Prostate gland (tissue), 2 donors: ENCODE results near the gene HOXD8.

Source experiments
- POLR2AphosphoS5 ChIP-seq: sonication (generic); formaldehyde crosslinking; IDR thresholded peaks from one replicate; pipeline ENCODE4 v1.6.1; 2017; ENCODE audit warnings: antibody characterized with exemption
- TF ChIP-seq, protein P1 (sequence below), 4 experiments: fragments of 200-600 bp in 2 of 4; fragments of 450-650 bp in 2 of 4; sonication (generic) in 2 of 4; IDR thresholded peaks; 1 replicate in 3 of 4; 2 replicates in 1 of 4; pipeline ENCODE4 v1.5.1; 2016 to 2019; ENCODE audit warnings: antibody characterized with exemption in 4 of 4, mild to moderate bottlenecking in 2 of 4, moderate library complexity in 2 of 4

DNA sequence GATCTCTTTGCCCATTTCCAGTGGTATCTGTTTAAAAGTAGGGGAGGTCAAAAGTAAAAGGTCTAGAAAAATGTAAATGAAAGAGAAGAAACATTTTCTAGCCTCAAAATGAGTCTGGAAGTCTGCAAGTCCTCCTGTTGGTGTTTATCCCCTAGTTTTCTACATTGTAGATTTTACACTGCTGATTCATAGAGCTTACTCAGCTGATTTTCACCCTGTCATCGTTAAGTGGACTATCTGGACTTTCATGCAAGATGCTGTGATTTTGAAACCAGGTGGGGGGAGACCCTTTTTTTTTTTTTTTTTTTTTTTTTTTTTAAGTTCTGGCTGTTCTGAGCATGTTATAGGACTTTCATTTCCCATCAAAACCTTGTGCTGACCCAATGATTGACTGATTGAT is 37.9 kb downstream of the HOXD8 start:
- TF ChIP-seq, protein P1, sequence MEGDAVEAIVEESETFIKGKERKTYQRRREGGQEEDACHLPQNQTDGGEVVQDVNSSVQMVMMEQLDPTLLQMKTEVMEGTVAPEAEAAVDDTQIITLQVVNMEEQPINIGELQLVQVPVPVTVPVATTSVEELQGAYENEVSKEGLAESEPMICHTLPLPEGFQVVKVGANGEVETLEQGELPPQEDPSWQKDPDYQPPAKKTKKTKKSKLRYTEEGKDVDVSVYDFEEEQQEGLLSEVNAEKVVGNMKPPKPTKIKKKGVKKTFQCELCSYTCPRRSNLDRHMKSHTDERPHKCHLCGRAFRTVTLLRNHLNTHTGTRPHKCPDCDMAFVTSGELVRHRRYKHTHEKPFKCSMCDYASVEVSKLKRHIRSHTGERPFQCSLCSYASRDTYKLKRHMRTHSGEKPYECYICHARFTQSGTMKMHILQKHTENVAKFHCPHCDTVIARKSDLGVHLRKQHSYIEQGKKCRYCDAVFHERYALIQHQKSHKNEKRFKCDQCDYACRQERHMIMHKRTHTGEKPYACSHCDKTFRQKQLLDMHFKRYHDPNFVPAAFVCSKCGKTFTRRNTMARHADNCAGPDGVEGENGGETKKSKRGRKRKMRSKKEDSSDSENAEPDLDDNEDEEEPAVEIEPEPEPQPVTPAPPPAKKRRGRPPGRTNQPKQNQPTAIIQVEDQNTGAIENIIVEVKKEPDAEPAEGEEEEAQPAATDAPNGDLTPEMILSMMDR (IDR thresholded peaks at IDR 0.05): no peak
- TF ChIP-seq POLR2AphosphoS5: no peak
